OCI-LY1 (cell line): Measurements from ENCODE around the gene COA5.

Source experiments
- EZH2 ChIP-seq: fragments of 200-600 bp; sonication (generic), shearing (Covaris generic); IDR thresholded peaks from 2 replicates; pipeline ENCODE4 v1.8.0; 2017; ENCODE audit warnings: borderline replicate concordance, mixed run types, mild to moderate bottlenecking, antibody characterized with exemption, low read length, moderate library complexity, mixed read lengths
- TF ChIP-seq, protein P1 (sequence below): fragments of 200-600 bp; sonication (generic), shearing (Covaris generic); IDR thresholded peaks from 2 replicates; pipeline ENCODE4 v1.5.1; 2017; ENCODE audit warnings: mild to moderate bottlenecking, antibody characterized with exemption, low read length, moderate library complexity, mixed read lengths

DNA sequence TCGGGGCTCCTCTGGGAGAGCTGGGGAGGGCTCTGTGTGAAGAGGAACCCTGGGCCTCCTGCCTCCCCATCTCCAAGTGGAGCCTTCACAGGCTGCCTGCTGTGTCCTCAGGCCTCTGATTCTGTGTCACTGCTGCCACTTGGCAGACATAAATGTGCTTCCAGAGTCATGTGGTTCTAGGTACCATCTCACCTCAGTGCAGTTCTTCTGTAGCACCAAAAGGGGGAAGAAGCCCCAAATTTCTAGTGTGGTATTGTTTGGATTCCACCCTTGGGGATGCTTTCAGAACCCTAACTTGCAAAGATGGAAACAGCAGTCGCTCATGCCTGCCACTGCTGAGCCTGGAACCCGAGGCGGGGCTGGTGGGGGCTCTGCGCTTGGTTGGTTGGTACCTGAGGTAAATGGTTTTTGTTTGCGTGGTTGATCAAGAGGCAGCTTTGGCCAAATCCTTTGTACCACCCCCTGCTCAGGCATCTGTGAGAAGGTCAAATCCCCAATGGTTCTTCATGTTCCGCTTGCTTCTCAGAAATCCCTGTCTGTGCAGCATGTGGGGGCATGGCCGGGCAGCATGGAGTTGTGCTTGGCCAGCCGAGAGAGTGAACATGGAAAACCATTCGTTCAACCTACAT is 27.5 kb downstream of the COA5 start:
- TF ChIP-seq, protein P1, sequence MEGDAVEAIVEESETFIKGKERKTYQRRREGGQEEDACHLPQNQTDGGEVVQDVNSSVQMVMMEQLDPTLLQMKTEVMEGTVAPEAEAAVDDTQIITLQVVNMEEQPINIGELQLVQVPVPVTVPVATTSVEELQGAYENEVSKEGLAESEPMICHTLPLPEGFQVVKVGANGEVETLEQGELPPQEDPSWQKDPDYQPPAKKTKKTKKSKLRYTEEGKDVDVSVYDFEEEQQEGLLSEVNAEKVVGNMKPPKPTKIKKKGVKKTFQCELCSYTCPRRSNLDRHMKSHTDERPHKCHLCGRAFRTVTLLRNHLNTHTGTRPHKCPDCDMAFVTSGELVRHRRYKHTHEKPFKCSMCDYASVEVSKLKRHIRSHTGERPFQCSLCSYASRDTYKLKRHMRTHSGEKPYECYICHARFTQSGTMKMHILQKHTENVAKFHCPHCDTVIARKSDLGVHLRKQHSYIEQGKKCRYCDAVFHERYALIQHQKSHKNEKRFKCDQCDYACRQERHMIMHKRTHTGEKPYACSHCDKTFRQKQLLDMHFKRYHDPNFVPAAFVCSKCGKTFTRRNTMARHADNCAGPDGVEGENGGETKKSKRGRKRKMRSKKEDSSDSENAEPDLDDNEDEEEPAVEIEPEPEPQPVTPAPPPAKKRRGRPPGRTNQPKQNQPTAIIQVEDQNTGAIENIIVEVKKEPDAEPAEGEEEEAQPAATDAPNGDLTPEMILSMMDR, result peak; percentile 21; the same call in 1 of the 2 replicates
- TF ChIP-seq EZH2, result no peak
